Activated T-cell treated with anti-CD3 and anti-CD28 coated beads, Interleukin-2, amount 50 U/mL, for 72 hours (primary cell): ENCODE data around the gene AGPAT3. TPM values are rescaled to one million over a fixed set of nuclear protein-coding genes. Genes with fewer than 3 reads are reported as not detected.

Source experiments
- ATAC-seq, 2 donors: fragments of 150-1000 bp; cut with Tn5 transposase; replicated peaks in 1 of 2; 2 replicates each; pipeline ENCODE4 v1.10.0; 2021; ENCODE audit warnings: moderate library complexity in 2 of 2, mild to moderate bottlenecking in 1 of 2
- DNase-seq, 2 donors: peaks; one replicate each; pipeline ENCODE4 v3.0.0; 2021 to 2022; ENCODE audit warnings: mixed read lengths in 1 of 2
- H3K27ac Mint-ChIP-seq: one replicate; pipeline ENCODE4 v1.8.0; 2022; ENCODE audit warnings: mild to moderate bottlenecking, moderate library complexity, mixed read lengths
- H3K27me3 Mint-ChIP-seq: one replicate; pipeline ENCODE4 v1.8.0; 2022; ENCODE audit warnings: low read depth, mixed read lengths
- H3K36me3 Mint-ChIP-seq, 2 donors: one replicate each; pipeline ENCODE4 v1.8.0; 2022; ENCODE audit warnings: mixed read lengths in 2 of 2, mild to moderate bottlenecking in 1 of 2; ENCODE audit not compliant: insufficient read depth in 2 of 2
- H3K4me1 Mint-ChIP-seq: one replicate; pipeline ENCODE4 v1.8.0; 2022; ENCODE audit warnings: low read depth, mixed read lengths
- H3K4me3 Mint-ChIP-seq, 2 donors: one replicate each; pipeline ENCODE4 v1.8.0; 2022; ENCODE audit warnings: mild to moderate bottlenecking in 2 of 2, mixed read lengths in 2 of 2, moderate library complexity in 2 of 2
- H3K9me3 Mint-ChIP-seq, 2 donors: one replicate each; pipeline ENCODE4 v1.8.0; 2022; ENCODE audit warnings: mixed read lengths in 2 of 2
- total RNA-seq, 2 donors: library from RNA; stranded (reverse); gene quantifications; one replicate each; pipeline ENCODE4 v1.2.3, GENCODE V29; 2022

Gene AGPAT3
- total RNA-seq, 2 donors from 2014 or later: 86.1 to 87.1 TPM

- Mint-ChIP-seq H3K4me1 (peaks cover 9% of the 10 kb centered on the region), H3K9me3 (peaks cover 5% of the 10 kb centered on the region in 2 donors)
- DNase-seq: no peak
Measured at GRCh38 chr21:43951911-43952703, 87.1 kb downstream of the AGPAT3 start.

DNA sequence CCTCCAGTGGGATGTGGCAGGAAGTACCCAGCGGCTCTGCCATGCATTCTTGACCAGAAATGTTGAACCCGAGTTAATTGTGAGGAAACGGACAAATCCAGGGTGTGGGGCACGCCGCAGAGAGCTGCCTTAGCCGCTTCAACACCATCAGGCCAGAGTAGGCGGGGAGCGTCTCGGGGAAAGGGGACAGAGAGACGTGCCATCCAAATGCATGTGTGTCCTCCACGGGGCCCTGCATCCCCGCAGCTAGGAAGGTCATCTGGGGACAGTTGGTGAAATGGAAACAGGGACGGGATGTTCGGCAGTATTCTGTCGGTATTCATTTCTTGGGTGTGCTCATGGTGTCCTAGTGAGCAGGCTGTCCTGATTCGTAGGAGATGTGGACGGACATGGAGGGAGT, 88.0 kb downstream of the AGPAT3 start:
- no peak overlapping the region for H3K27ac Mint-ChIP-seq
- ATAC-seq (no peak), DNase-seq (no peak)
- H3K4me1 Mint-ChIP-seq: peaks cover 9% of the 10 kb centered on the region
- H3K4me3 Mint-ChIP-seq: no peak overlapping the region
- peaks cover 13 to 23% of the 10 kb centered on the region in 2 donors for H3K36me3 Mint-ChIP-seq
- peaks cover 5% of the 10 kb centered on the region in 2 donors for H3K9me3 Mint-ChIP-seq
- H3K27me3 Mint-ChIP-seq: no peaks in the 10 kb centered on the region

More at GRCh38 chr21:43951911-43952703, 87.1 kb downstream of the AGPAT3 start:
- no peaks in the 10 kb centered on the region for H3K27me3 Mint-ChIP-seq
- H3K4me3 Mint-ChIP-seq: no peak overlapping the region
- H3K36me3 Mint-ChIP-seq: peaks cover 13 to 29% of the 10 kb centered on the region in 2 donors
- no peak for ATAC-seq
- H3K27ac Mint-ChIP-seq: no peak overlapping the region

- Mint-ChIP-seq H3K9me3 (peaks cover 3 to 4% of the 10 kb centered on the region in 2 donors), H3K27ac (no peak overlapping the region), H3K36me3 (peaks cover 9 to 15% of the 10 kb centered on the region in 2 donors), H3K27me3 (no peaks in the 10 kb centered on the region), H3K4me3 (no peak overlapping the region), H3K4me1 (peaks cover 9% of the 10 kb centered on the region)
- ATAC-seq (no peak), DNase-seq (no peak)
Measured at GRCh38 chr21:43954042-43954441, 89.0 kb downstream of the AGPAT3 start.

DNA sequence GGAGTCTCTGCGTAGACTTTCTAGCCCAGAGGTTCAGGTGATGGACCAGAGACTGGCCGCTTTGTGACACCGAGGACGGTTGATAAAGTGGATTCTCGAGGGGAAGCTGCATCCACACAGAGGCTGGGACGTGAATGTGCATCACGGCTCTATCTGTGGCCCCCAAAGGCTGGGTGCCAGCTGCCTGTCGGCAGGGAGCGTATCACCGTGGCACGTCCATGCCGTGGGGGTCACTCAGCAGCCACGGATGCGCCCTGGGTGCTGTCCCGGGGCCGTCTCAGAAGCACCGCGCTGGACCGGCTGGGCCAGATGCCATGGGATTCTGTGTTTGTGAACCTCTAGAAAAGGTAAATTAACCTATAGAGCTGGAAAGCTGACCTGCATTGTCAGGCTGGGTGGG, 89.9 kb downstream of the AGPAT3 start:
- no peak for ATAC-seq
- H3K4me3 Mint-ChIP-seq: no peak overlapping the region

DNA sequence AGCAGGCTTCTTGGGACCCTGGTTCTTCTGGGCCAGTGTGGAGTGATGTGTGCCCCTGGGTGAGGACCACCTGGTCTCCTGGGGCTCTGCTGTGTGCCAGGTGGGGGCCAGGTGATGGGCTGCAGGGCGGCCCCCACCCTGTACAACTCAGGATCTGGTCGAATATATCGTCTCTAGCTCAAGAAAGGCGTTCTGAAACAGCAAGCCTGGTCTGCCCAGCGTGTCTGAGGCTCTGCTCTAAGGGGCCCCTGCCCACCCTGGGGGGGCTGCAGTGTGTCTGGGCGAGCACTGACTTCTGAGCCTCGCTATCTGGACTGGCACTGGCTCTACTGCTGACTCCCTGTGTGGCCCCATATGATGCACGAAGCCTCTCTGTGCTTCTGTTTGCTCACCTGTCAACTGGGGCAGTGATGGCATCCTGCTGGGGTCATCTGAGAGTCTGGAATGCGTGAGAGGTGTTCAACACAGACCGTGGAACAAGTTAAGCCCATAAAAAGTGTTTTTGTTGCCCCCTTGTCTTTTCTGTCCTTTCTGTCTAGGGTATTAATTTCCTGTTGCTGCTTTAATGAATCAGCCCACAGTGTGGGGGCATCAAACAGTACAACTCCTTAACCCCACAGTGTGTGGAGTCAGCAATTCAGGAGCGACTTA, 91.1 kb downstream of the AGPAT3 start:
- Mint-ChIP-seq H3K36me3 (peaks cover 9 to 13% of the 10 kb centered on the region in 2 donors), H3K4me1 (peaks cover 22% of the 10 kb centered on the region), H3K9me3 (peaks cover 0 to 2% of the 10 kb centered on the region in 2 donors), H3K27ac (no peak overlapping the region), H3K4me3 (no peak overlapping the region), H3K27me3 (no peaks in the 10 kb centered on the region)
- DNase-seq: no peak
- no peak for ATAC-seq

More for the DNA sequence above, 89.9 kb downstream of the AGPAT3 start:
- peaks cover 9% of the 10 kb centered on the region for H3K4me1 Mint-ChIP-seq
- H3K27ac Mint-ChIP-seq: no peak overlapping the region
- no peaks in the 10 kb centered on the region for H3K27me3 Mint-ChIP-seq
- H3K9me3 Mint-ChIP-seq: peaks cover 1 to 3% of the 10 kb centered on the region in 2 donors
- H3K36me3 Mint-ChIP-seq: peaks cover 4 to 8% of the 10 kb centered on the region in 2 donors
- no peak for DNase-seq

- Mint-ChIP-seq H3K27ac (peak overlapping the region; percentile 58), H3K36me3 (peaks cover 13 to 14% of the 10 kb centered on the region in 2 donors), H3K27me3 (no peaks in the 10 kb centered on the region), H3K4me1 (peaks cover 25% of the 10 kb centered on the region), H3K4me3 (no peak overlapping the region), H3K9me3 (peaks cover 0 to 2% of the 10 kb centered on the region in 2 donors)
- ATAC-seq: no peak
- DNase-seq: no peak
Measured at GRCh38 chr21:43956670-43957035, 91.6 kb downstream of the AGPAT3 start.

- Mint-ChIP-seq H3K4me3 (no peak overlapping the region), H3K27ac (no peak overlapping the region), H3K36me3 (peaks cover 13 to 14% of the 10 kb centered on the region in 2 donors), H3K9me3 (peaks cover 0 to 2% of the 10 kb centered on the region in 2 donors), H3K4me1 (peaks cover 25% of the 10 kb centered on the region), H3K27me3 (no peaks in the 10 kb centered on the region)
- DNase-seq (no peak), ATAC-seq (no peak)
Measured at GRCh38 chr21:43957128-43957571, 92.1 kb downstream of the AGPAT3 start.

DNA sequence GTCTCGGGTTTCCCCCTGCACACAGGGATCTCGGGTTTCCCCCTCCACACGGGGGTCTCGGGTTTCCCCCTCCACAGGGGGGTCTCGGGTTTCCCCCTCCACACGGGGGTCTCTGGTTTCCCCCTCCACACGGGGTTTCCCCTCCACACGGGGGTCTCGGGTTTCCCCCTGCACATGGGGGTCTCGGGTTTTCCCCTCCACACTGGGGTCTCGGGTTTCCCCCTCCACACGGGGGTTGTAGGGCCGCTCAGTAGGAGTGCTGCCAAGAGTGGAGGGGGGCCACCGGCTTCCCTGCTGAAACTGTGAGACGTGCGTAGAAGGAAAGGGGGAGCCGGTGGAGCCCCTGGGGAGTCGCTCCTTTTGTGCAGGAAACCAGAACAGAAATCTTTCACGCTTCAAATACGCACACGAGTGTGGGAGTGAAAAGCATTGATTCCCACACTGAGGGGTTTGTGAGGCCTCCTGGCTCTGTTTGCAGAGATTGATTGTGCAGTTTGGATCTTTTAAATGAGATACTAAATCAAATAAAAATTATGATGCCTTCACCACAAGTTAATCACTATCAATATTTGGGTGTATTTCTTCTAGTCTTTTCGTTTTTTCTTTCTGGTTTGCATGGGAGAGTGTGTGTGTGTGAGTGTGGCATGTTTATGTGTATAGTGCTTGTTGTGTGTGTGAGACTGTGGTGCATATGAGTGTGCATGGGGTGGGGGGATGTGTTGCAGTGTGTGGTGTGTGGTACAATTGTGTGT, 92.8 kb downstream of the AGPAT3 start:
- Mint-ChIP-seq H3K36me3 (peaks cover 13 to 14% of the 10 kb centered on the region in 2 donors), H3K4me1 (peaks cover 25% of the 10 kb centered on the region), H3K27me3 (no peaks in the 10 kb centered on the region), H3K9me3 (peaks cover 0 to 2% of the 10 kb centered on the region in 2 donors), H3K4me3 (no peak overlapping the region), H3K27ac (no peak overlapping the region)
- no peak for DNase-seq
- no peak for ATAC-seq

GRCh38 chr21:43958364-43959158, 93.5 kb downstream of the AGPAT3 start:
- peaks cover 16 to 18% of the 10 kb centered on the region in 2 donors for H3K36me3 Mint-ChIP-seq
- peaks cover 25% of the 10 kb centered on the region for H3K4me1 Mint-ChIP-seq
- DNase-seq: peak; percentile 16 to 19
- H3K4me3 Mint-ChIP-seq: no peak overlapping the region
- H3K27ac Mint-ChIP-seq: no peak overlapping the region
- H3K9me3 Mint-ChIP-seq: peaks cover 0 to 2% of the 10 kb centered on the region in 2 donors
- no peaks in the 10 kb centered on the region for H3K27me3 Mint-ChIP-seq
- ATAC-seq: no peak

DNA sequence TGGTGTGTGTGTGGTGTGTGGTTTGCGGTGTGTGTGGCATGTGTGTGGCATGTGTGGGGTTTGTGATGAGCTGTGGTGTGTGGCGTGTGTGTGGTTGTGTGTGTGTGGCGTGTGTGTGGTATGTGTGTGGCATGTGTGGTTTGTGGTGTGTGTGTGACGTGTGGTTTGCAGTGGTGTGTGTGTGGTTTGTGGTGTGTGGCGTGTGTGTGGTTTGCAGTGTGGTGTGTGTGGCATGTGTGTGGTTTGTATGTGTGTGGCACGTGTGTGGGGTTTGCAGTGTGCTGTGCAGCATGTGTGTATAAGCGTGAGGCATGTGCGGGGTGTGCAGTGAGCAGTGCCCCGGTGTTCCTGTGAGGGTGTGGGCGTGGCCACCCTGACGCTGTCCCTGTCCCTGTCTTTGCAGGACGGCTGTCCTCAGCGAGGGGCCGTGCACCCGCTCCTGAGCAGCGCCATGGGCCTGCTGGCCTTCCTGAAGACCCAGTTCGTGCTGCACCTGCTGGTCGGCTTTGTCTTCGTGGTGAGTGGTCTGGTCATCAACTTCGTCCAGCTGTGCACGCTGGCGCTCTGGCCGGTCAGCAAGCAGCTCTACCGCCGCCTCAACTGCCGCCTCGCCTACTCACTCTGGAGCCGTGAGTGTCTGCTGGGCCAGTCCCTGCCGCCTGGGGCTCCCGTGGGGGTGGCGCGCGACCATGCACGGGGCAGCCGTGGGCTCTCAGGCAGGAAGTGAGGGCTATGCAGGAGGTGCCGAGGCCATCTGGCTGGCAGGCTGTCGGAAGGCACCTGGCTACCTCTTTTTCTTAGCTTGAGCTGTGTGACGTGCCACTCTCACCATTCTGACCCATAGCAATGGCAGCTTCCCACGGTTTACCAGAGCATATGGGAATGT, 94.5 kb downstream of the AGPAT3 start:
- no peak overlapping the region for H3K27ac Mint-ChIP-seq
- H3K4me1 Mint-ChIP-seq: peaks cover 25% of the 10 kb centered on the region
- H3K27me3 Mint-ChIP-seq: no peaks in the 10 kb centered on the region
- H3K4me3 Mint-ChIP-seq: no peak overlapping the region
- DNase-seq (peak in 1 of 2 donors; percentile 18), ATAC-seq (no peak)
- H3K36me3 Mint-ChIP-seq: peaks cover 16 to 21% of the 10 kb centered on the region in 2 donors
- H3K9me3 Mint-ChIP-seq: peaks cover 0 to 2% of the 10 kb centered on the region in 2 donors

- ATAC-seq (peak; percentile 75 to 77), DNase-seq (peak; percentile 19 to 43)
- H3K4me1 Mint-ChIP-seq: peaks cover 22% of the 10 kb centered on the region
- H3K4me3 Mint-ChIP-seq: peak overlapping the region; percentile 3
- H3K9me3 Mint-ChIP-seq: peaks cover 0 to 2% of the 10 kb centered on the region in 2 donors
- H3K27me3 Mint-ChIP-seq: no peaks in the 10 kb centered on the region
- H3K36me3 Mint-ChIP-seq: peaks cover 16 to 21% of the 10 kb centered on the region in 2 donors
- H3K27ac Mint-ChIP-seq: peak overlapping the region; percentile 27
Measured at GRCh38 chr21:43961382-43961909, 96.4 kb downstream of the AGPAT3 start.
